Upper lobe of left lung (tissue), 6 donors: ENCODE results near the gene CEP41. TPM values are rescaled to one million over a fixed set of nuclear protein-coding genes. Genes with fewer than 3 reads are reported as not detected.
A peak's percentile ranks its signal among the peaks of the same experiment; 100 is the strongest.

Source experiments
- ATAC-seq, 2 donors: fragments of 200-7000 bp; cut with Tn5 transposase; one replicate each; pipeline ENCODE4 v1.9.1; 2022; ENCODE audit warnings: mild to moderate bottlenecking in 2 of 2, moderate library complexity in 2 of 2; ENCODE audit not compliant: low FRiP score in 2 of 2
- DNase-seq, 2 donors: peaks; one replicate each; pipeline ENCODE4 v3.0.0-alpha.2; 2019 to 2020
- H3K27ac ChIP-seq, 4 donors: fragments of 200-600 bp; sonication (generic); one replicate each; pipeline ENCODE4 v1.5.1; 2016 to 2019
- H3K27me3 ChIP-seq, 4 donors: fragments of 200-600 bp; sonication (generic); one replicate each; pipeline ENCODE4 v1.5.1; 2017 to 2019
- H3K36me3 ChIP-seq, 4 donors: fragments of 200-600 bp; sonication (generic); one replicate each; pipeline ENCODE4 v1.5.1; 2016 to 2019
- H3K4me1 ChIP-seq, 4 donors: fragments of 200-600 bp; sonication (generic); one replicate each; pipeline ENCODE4 v1.5.1; 2018 to 2019
- H3K4me3 ChIP-seq, 4 donors: fragments of 200-600 bp; sonication (generic); one replicate each; pipeline ENCODE4 v1.5.1; 2017 to 2019; ENCODE audit warnings: mild to moderate bottlenecking in 2 of 4, moderate library complexity in 1 of 4
- H3K9me3 ChIP-seq, 4 donors: fragments of 200-600 bp; sonication (generic); one replicate each; pipeline ENCODE4 v1.5.1; 2018 to 2019
- EP300 ChIP-seq, 4 donors: sonication (generic); formaldehyde crosslinking; IDR thresholded peaks; one replicate each; pipeline ENCODE4 v1.5.1; 2017; ENCODE audit warnings: antibody characterized with exemption in 4 of 4, control low read depth in 2 of 4
- POLR2A ChIP-seq, 4 donors: fragments of 450-650 bp; IDR thresholded peaks; one replicate each; pipeline ENCODE4 v1.5.1; 2016 to 2017; ENCODE audit warnings: antibody characterized with exemption in 4 of 4, mild to moderate bottlenecking in 2 of 4
- POLR2AphosphoS5 ChIP-seq, 2 donors: sonication (generic); formaldehyde crosslinking; IDR thresholded peaks; one replicate each; pipeline ENCODE4 v1.5.1; 2017; ENCODE audit warnings: antibody characterized with exemption in 2 of 2
- WGBS, 2 donors: methylation state at CpG; one replicate each; pipeline ENCODE4 v1.1.5; 2017 to 2018; 5-methylcytosine and 5-hydroxymethylcytosine counted together
- total RNA-seq, 6 donors: library from RNA; depleted of rRNA in 4 of 6; stranded (reverse); fragments of >200 nt in 4 of 6; gene quantifications; one replicate each; pipeline versions ENCODE4 v1.1.0 to v1.2.1, GENCODE V29; 2016 to 2021
- TF ChIP-seq, protein P1 (sequence below), 6 experiments: fragments of 450-650 bp in 4 of 6; fragments of 200-600 bp in 2 of 6; sonication (generic) in 2 of 6; IDR thresholded peaks; one replicate each; pipeline ENCODE4 v1.5.1; 2016 to 2019; ENCODE audit warnings: antibody characterized with exemption in 6 of 6
- donor health status: DM: no; HTN: no; CAD: no; lungs with moderate emphysema.
- donor health status: DM: no; HTN: yes; CAD: no; lungs with severe emphysema.

CEP41 gene
- total RNA-seq, 6 donors from 2014 or later, result 4.3 to 11.5 (median 7.2) TPM

DNA sequence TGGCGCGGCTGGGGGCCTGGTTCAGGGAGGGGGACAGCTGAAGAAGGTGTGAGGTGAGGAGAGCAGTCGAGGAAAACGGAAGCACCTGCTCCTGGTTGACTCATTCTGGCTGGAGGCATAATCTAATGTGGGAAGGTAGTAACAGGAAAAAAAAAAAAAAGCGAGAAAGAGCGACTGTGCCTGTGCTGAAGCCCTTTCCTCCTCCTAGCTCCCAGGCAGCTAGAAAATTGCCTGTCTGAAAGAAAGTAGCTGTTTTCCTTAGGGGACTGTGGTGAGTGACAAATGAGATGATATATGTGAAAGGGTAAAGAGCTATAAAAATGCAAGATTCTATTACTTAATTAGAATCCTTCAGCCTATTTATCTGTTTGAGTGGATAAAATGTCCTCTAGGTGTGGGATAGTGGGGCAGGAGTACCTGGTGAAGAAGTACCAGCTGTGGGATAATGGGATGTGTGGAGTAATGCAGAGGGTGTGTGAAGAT, 46.2 kb upstream of the CEP41 start:
- 15 to 23% methylated on average over 6 of the region's 6 CpGs for WGBS, 2 donors
- Histone ChIP-seq H3K9me3 (no peaks in the 10 kb centered on the region), H3K27me3 (peaks cover 0 to 2% (median 0%) of the 10 kb centered on the region in 4 donors), H3K36me3 (no peaks in the 10 kb centered on the region), H3K27ac (peak overlapping the region in 1 of 4 donors; percentile 53), H3K4me1 (peaks cover 14 to 35% (median 17%) of the 10 kb centered on the region in 4 donors), H3K4me3 (peak overlapping the region; percentile 6 to 66 (median 54))
- DNase-seq (no peak), ATAC-seq (no peak)
- TF ChIP-seq, protein P1, sequence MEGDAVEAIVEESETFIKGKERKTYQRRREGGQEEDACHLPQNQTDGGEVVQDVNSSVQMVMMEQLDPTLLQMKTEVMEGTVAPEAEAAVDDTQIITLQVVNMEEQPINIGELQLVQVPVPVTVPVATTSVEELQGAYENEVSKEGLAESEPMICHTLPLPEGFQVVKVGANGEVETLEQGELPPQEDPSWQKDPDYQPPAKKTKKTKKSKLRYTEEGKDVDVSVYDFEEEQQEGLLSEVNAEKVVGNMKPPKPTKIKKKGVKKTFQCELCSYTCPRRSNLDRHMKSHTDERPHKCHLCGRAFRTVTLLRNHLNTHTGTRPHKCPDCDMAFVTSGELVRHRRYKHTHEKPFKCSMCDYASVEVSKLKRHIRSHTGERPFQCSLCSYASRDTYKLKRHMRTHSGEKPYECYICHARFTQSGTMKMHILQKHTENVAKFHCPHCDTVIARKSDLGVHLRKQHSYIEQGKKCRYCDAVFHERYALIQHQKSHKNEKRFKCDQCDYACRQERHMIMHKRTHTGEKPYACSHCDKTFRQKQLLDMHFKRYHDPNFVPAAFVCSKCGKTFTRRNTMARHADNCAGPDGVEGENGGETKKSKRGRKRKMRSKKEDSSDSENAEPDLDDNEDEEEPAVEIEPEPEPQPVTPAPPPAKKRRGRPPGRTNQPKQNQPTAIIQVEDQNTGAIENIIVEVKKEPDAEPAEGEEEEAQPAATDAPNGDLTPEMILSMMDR (IDR thresholded peaks at IDR 0.05), result no peak
- TF ChIP-seq EP300 (IDR thresholded peaks at IDR 0.05), result no peak
- TF ChIP-seq POLR2A (IDR thresholded peaks at IDR 0.05), result no peak
- TF ChIP-seq POLR2AphosphoS5 (IDR thresholded peaks at IDR 0.05), result no peak

DNA sequence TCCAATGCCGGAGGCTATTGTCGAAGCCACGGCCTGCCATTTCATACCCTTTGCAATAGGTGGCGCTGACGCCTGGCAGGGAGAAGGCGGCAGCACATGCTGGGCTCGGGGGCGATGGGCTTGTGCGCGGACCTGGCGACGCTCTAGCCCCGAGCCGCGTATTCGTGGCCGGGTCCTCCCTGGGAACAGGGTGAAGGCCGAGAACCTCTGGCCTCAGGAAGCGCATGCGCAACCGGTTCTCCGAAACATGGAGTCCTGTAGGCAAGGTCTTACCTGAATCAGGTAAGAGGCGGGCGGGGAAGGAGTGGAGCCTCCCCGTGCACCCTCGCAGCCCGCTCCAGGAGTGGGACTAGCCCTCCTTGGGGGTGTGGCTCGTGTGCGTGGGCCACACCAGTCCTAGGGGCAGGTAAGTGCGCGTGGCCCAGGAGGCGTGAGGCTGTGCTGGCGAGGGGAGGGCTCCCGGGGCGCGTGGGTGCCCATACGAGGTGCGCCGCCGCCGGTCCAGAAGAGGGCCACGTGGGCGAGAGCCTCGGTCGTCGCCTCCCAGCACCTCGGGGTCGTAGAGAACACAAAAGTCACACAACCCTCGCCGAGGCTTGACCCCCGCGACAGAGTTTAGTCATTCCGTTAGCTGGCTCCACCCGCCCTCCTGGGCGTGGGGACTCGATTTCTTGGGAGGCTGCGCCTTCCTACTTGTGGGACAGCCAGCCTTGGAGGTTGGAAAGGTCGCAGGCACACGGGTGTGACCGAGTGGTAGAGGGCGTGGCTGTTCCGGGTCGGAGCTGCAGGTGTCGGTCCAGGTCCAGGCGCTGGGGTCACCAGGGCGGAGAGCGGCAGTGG, 45.5 kb upstream of the CEP41 start:
- Histone ChIP-seq H3K36me3 (no peaks in the 10 kb centered on the region), H3K4me3 (peak overlapping the region; percentile 6 to 66 (median 54)), H3K27me3 (no peaks in the 10 kb centered on the region), H3K4me1 (peaks cover 11 to 29% (median 13%) of the 10 kb centered on the region in 4 donors), H3K9me3 (no peaks in the 10 kb centered on the region), H3K27ac (peak overlapping the region; percentile 40 to 64 (median 58))
- ATAC-seq (peak; percentile 81 to 94), DNase-seq (peak; percentile 86 to 88)
- TF ChIP-seq POLR2A (IDR thresholded peaks at IDR 0.05), result no peak
- no peak for TF ChIP-seq EP300 (IDR thresholded peaks at IDR 0.05)
- TF ChIP-seq POLR2AphosphoS5 (IDR thresholded peaks at IDR 0.05), result no peak
- TF ChIP-seq, protein P1 (IDR thresholded peaks at IDR 0.05), result peak; percentile 71 to 85 (median 76)
- 5 to 21% methylated on average over 19 to 44 of the region's 67 CpGs for WGBS, 2 donors

DNA sequence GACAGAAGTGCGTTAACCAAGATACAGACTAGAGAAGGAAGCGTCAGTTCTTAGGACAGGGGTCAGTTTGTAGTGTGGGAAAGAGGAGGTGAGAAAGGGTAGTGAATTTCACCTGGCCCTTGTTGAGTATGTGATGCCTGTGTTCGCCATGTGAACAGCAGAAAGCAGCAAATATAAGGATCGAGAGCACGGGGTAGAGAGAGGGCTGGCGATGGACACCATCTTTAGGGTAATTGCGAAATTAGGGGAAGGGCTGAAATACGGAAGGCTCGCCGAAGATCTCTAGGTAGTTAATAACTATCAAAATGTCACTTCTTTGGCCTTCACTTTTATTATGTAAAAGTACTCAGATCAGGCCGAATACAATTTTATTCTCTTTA, 44.9 kb upstream of the CEP41 start:
- ATAC-seq (no peak), DNase-seq (no peak)
- TF ChIP-seq POLR2AphosphoS5 (IDR thresholded peaks at IDR 0.05), result no peak
- TF ChIP-seq EP300 (IDR thresholded peaks at IDR 0.05), result no peak
- TF ChIP-seq, protein P1 (IDR thresholded peaks at IDR 0.05), result no peak
- TF ChIP-seq POLR2A (IDR thresholded peaks at IDR 0.05), result no peak
- Histone ChIP-seq H3K27me3 (no peaks in the 10 kb centered on the region), H3K4me3 (peak overlapping the region; percentile 6 to 66 (median 54)), H3K4me1 (peaks cover 9 to 23% (median 13%) of the 10 kb centered on the region in 4 donors), H3K9me3 (no peaks in the 10 kb centered on the region), H3K27ac (no peak overlapping the region), H3K36me3 (no peaks in the 10 kb centered on the region)
- WGBS, 2 donors, result 53 to 65% methylated on average over 11 of the region's 11 CpGs

DNA sequence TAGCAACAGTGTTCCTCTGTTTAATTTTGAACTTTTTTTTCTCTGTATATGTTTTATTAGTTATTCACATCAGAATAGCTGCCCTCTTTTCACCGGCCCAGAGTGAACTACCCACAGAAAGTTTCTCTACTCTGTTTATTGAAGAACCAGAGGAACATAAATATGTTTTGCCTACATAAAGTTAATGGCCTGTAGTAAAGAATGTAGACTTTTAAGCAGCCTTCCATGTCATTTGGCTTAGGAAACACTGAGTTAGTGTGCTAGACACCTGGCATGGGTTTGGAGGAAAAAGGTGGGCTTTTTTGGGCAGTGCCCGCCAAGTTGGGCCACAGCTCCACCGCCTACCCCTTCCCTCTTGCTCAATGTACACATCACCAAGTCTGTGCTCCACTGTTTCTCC, 42.2 kb upstream of the CEP41 start:
- no peak overlapping the region for H3K27ac ChIP-seq
- ATAC-seq, result no peak

More for the DNA sequence above, 42.2 kb upstream of the CEP41 start:
- H3K36me3 ChIP-seq, result no peaks in the 10 kb centered on the region
- no peak for DNase-seq
- 90 to 93% methylated on average over 3 of the region's 3 CpGs for WGBS, 2 donors
- no peaks in the 10 kb centered on the region for H3K27me3 ChIP-seq
- H3K4me3 ChIP-seq, result no peak overlapping the region
- H3K9me3 ChIP-seq, result peaks cover 0 to under 1% (median 0%) of the 10 kb centered on the region in 4 donors
- TF ChIP-seq EP300 (IDR thresholded peaks at IDR 0.05) (no peak), POLR2A (IDR thresholded peaks at IDR 0.05) (no peak), POLR2AphosphoS5 (IDR thresholded peaks at IDR 0.05) (no peak)
- TF ChIP-seq, protein P1 (IDR thresholded peaks at IDR 0.05), result no peak
- H3K4me1 ChIP-seq, result peaks cover 9 to 17% (median 13%) of the 10 kb centered on the region in 4 donors
